HEK293T (cell line): ENCODE results near the gene ADIG.

Source experiments
- BHLHE40 ChIP-seq: fragments of 450-650 bp; IDR thresholded peaks from 2 replicates; pipeline ENCODE4 v1.6.1; 2016; ENCODE audit warnings: mild to moderate bottlenecking, moderate library complexity, borderline replicate concordance
- ELF4 ChIP-seq: fragments of 450-650 bp; IDR thresholded peaks from 2 replicates; pipeline ENCODE4 v1.6.1; 2017; ENCODE audit warnings: antibody characterized with exemption
- FOXK2 ChIP-seq: fragments of 450-650 bp; IDR thresholded peaks from 2 replicates; pipeline ENCODE4 v1.6.1; 2016; ENCODE audit warnings: mild to moderate bottlenecking
- TARDBP ChIP-seq: fragments of 450-650 bp; IDR thresholded peaks from 2 replicates; pipeline ENCODE4 v1.6.1; 2016

DNA sequence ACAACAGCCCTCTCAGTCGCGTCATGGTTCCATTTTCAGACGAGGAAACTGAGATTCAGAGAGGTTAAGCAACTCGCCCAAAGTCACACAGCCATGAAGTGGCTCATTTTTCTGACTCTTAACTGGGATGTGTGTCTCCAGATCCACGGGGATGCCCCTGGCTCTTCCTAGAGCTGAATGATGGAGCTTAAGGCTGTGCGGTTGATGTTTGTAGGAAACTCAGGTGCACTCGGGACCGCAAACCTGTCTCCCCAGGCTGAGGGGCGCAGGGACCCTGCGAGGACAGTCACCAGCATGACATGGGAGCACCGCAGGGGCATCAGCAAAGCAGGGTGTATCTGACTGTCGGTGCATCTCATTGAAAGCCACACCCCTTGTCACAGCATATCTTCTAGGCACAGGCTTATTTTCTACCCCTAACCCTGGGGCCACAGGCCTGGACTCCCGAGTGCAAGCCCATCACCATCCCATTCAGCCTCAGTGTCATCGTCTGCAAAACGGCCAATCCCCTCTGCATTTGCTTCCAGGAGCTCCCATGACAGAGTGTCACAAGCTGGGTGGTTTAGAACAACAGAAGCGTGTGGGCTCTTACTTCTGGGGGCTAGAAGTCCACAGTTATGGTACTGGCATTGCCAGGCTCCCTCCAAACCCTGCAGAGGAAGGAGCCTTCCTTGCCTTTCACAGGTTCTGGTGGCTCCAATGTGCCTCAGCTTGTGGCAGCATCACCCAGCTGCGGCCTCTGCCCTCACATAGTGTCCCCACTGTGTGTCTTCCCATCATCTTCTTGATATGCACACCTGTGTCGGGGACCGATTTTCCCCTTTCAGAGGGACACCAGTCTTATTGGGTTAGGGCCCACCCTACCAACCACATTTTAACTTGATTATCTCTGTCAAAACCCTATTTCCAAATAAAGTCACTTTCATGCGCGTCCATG lies 10.7 kb downstream of the ADIG start:
- no peak for TF ChIP-seq ELF4
- TF ChIP-seq FOXK2, result no peak
- TF ChIP-seq BHLHE40, result no peak
- TF ChIP-seq TARDBP, result no peak
